Thymus (tissue), 11 donors: ENCODE measurements around the gene SLC12A2. TPM values are rescaled to one million over a fixed set of nuclear protein-coding genes. Genes with fewer than 3 reads are reported as not detected.

Experiments
- DNase-seq, 9 donors: peaks; one replicate each; pipeline ENCODE4 v3.0.0-alpha.2; 2013; ENCODE audit warnings: low spot score in 9 of 9, low read depth in 6 of 9, missing footprints in 1 of 9
- H3K27ac ChIP-seq, 2 donors: one replicate each; pipeline ENCODE4 v1.5.1; 2013; ENCODE audit warnings: control low read depth in 1 of 2, low read depth in 1 of 2, low read length in 1 of 2, mild to moderate bottlenecking in 1 of 2, moderate library complexity in 1 of 2
- H3K27me3 ChIP-seq, 2 donors: one replicate each; pipeline ENCODE4 v1.5.1; 2013; ENCODE audit warnings: low read length in 1 of 2; ENCODE audit not compliant: control insufficient read depth in 2 of 2, insufficient read depth in 1 of 2
- H3K36me3 ChIP-seq, 2 donors: one replicate each; pipeline ENCODE4 v1.5.1; 2013; ENCODE audit warnings: low read length in 1 of 2, mild to moderate bottlenecking in 1 of 2, moderate library complexity in 1 of 2; ENCODE audit not compliant: control insufficient read depth in 2 of 2, insufficient read depth in 2 of 2
- H3K4me1 ChIP-seq, 2 donors: one replicate each; pipeline ENCODE4 v1.5.1; 2013; ENCODE audit warnings: low read length in 2 of 2; ENCODE audit not compliant: control insufficient read depth in 2 of 2, insufficient read depth in 2 of 2
- H3K4me3 ChIP-seq, 2 donors: one replicate each; pipeline ENCODE4 v1.5.1; 2013; ENCODE audit warnings: low read length in 2 of 2, control low read depth in 1 of 2, mild to moderate bottlenecking in 1 of 2
- H3K9me3 ChIP-seq, 2 donors: one replicate each; pipeline ENCODE4 v1.5.1; 2013; ENCODE audit warnings: low read length in 1 of 2, mild to moderate bottlenecking in 1 of 2; ENCODE audit not compliant: control insufficient read depth in 2 of 2, insufficient read depth in 1 of 2
- whole genome bisulfite sequencing: extraction: QIAGEN DNeasy Blood & Tissue Kit; methylation state at CpG from one replicate; pipeline ENCODE4 v1.1.7; 2013; 5-methylcytosine and 5-hydroxymethylcytosine counted together
- polyA plus RNA-seq: library from polyadenylated mRNA; stranded (reverse); fragments of 200-250 nt; gene quantifications from one replicate; pipeline ENCODE4 v1.2.3, GENCODE V29; 2013
- total RNA-seq: library from RNA; stranded (reverse); fragments of 120-200 nt; gene quantifications from one replicate; pipeline ENCODE4 v1.2.4, GENCODE V29; 2013
- donor health status: healthy.

The SLC12A2 gene
- total and polyA plus RNA-seq, 2 donors = 3.8 to 13.6 TPM

DNA sequence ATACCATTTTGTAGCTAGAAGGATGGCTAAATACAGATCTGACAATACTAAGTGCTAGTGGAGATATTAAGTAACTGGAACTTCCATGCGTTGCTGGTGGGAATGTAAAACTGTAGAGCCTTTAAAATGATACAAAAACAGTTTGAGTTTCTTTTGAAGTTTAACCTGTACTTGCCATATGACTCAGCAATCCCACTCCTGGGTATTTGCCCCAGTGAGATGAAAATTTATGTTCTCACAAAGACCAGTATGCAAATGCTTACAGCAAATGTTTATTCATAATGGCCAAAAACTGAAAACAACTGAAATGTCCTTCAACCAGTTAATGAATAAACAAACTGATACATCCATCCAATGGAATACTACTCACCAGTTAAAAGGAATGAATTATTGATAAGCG is 137.3 kb downstream of the SLC12A2 start:
- no peak for DNase-seq
- H3K9me3 ChIP-seq = no peaks in the 10 kb centered on the region
- WGBS = 97% methylated on average over 2 of the region's 2 CpGs
- no peaks in the 10 kb centered on the region for H3K27me3 ChIP-seq
- H3K4me3 ChIP-seq = no peak overlapping the region
- no peaks in the 10 kb centered on the region for H3K4me1 ChIP-seq
- H3K27ac ChIP-seq = no peak overlapping the region
- H3K36me3 ChIP-seq = no peaks in the 10 kb centered on the region

DNA sequence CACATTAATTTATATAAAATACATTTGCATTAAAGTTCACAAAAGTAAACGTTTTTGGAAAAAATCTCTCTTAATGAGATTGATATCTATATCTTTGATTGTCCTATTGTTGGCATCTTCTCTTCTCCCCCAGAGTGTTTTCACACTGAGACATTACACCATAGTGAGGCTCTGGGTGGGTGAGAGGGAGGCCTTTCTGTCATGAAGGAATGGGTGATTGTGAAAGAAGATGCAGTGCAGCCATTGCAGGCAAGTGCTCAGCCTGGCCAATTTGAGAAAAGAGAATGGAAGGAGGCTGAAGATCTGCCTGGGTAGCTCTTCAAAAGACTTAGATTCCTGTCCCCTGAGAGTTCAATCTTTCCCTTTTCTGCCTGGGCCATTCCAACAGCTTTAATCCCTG is 140.8 kb downstream of the SLC12A2 start:
- Histone ChIP-seq H3K27me3 (no peaks in the 10 kb centered on the region), H3K36me3 (no peaks in the 10 kb centered on the region), H3K4me1 (no peaks in the 10 kb centered on the region), H3K9me3 (no peaks in the 10 kb centered on the region), H3K27ac (no peak overlapping the region), H3K4me3 (no peak overlapping the region)
- 86% methylated on average over 1 of the region's 1 CpG for WGBS
- DNase-seq = no peak

DNA sequence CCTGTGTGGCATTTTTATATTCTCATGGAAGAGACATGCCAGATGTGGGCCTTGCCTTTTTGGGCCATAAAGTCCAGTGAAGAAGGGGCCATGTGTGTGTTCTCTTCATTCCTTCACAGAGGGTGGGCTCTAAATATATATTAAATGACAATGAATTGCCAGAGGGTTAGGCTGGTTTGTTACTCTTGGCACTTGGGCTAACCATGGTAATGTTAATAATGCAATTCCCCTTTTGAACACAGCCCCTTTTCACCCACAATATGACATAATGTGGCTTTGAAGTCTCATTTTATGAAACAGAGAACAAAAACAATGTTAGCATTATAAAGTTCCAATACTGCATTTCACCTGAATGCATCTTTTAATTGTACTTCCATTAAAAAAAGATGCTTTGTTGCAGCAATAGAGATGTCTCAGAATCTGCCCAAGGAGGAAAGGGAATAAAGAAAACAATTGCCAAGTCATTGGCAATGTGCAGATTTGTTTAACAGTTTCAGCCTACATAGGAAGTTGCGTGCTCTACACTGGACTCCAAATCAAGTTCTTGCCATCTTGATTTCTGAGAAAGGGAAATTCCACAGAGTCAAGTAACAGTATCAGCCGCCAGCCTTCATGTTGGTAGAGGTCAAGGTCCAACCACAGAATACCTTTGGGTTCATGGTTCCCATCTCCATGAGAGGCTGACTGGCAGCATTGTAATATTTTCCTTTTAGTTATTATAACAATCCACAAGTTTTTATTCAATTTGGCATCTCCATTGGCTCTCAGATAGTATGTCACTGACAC is 141.9 kb downstream of the SLC12A2 start:
- H3K9me3 ChIP-seq = no peaks in the 10 kb centered on the region
- WGBS = 95% methylated on average over 2 of the region's 2 CpGs
- no peak overlapping the region for H3K27ac ChIP-seq
- H3K4me3 ChIP-seq = no peak overlapping the region
- no peak for DNase-seq
- no peaks in the 10 kb centered on the region for H3K27me3 ChIP-seq
- H3K36me3 ChIP-seq = no peaks in the 10 kb centered on the region
- H3K4me1 ChIP-seq = no peaks in the 10 kb centered on the region

DNA sequence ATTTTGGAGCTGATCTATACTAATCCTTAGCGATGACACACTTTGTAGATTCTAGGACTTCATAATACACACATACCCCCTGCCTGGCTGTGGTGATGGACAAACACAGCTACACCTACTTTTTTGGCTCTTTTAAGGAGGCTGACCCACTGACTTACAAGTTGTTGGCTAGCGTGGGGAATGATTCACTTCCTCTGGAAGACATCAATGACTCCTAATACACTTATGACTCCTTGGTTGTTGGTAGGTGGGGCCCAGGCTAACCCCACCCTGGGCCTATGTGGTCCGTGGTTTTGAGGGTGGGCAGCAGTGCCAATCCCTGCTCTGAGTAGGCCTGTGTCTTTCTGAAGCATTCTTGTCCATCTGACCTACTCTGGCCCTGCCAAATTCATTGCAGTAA is 144.4 kb downstream of the SLC12A2 start:
- DNase-seq = no peak
- Histone ChIP-seq H3K27ac (no peak overlapping the region), H3K9me3 (no peaks in the 10 kb centered on the region), H3K4me1 (no peaks in the 10 kb centered on the region), H3K27me3 (no peaks in the 10 kb centered on the region), H3K4me3 (no peak overlapping the region), H3K36me3 (no peaks in the 10 kb centered on the region)
- WGBS = 80% methylated on average over 3 of the region's 3 CpGs

DNA sequence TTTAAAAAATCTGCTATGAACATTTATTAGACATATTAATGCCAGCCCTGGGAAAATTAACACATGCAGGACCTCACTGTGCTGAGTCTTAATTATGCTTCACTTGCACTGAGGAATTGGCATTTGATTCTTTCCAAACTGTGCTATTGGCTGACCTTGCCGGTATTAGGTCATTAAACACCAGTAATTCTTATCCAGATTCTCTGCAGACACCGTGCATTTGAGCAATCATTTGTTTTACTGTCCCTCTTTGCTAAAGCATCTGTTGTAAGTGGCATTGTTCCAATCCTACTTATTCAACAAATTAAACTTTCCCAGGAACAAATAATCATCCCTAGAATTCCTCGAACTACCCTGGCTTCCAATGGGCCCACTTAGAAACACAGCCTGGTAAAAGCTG is 145.0 kb downstream of the SLC12A2 start:
- DNase-seq = no peak
- WGBS = 89% methylated on average over 3 of the region's 3 CpGs

DNA sequence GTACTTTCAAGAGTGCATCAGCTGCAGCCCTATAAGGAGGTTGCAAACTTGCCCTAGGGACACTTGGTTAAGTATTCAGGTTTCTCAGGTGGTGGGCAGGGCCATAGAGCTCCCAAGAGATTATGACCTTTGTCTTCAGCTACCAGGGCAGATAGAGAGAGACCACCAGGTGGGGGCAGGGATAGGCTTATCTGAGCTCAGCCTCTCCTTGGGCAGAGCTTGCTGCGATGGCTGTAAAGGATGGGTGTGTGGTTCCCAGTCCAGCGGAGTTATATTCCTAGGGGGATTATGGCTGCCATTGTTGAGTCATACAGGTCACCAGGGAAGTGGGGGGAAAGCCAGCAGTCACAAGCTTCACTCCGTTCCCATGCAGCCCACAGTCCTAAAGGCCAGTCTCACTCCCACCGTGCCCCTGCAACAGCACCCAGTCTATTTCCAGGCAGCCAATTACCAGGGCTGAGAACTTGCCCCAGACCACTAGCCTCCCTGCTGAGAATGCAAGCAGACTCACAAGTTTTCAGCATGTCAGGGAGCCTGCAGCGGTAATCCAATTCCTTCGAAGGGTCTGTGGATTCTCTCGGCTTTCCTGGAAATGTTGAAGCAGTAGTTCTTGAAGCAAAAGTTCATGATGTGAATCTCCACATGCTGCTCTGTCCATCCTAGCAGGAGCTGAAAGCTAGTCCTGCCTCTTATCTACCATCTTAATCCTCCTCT is 151.5 kb downstream of the SLC12A2 start:
- DNase-seq = no peak
- Histone ChIP-seq H3K4me1 (no peaks in the 10 kb centered on the region), H3K36me3 (no peaks in the 10 kb centered on the region), H3K27me3 (no peaks in the 10 kb centered on the region), H3K27ac (no peak overlapping the region), H3K9me3 (no peaks in the 10 kb centered on the region), H3K4me3 (no peak overlapping the region)
- WGBS = 96% methylated on average over 7 of the region's 7 CpGs

More for the DNA sequence above, 145.0 kb downstream of the SLC12A2 start:
- Histone ChIP-seq H3K27ac (no peak overlapping the region), H3K9me3 (no peaks in the 10 kb centered on the region), H3K36me3 (no peaks in the 10 kb centered on the region), H3K4me1 (no peaks in the 10 kb centered on the region), H3K4me3 (no peak overlapping the region), H3K27me3 (no peaks in the 10 kb centered on the region)

DNA sequence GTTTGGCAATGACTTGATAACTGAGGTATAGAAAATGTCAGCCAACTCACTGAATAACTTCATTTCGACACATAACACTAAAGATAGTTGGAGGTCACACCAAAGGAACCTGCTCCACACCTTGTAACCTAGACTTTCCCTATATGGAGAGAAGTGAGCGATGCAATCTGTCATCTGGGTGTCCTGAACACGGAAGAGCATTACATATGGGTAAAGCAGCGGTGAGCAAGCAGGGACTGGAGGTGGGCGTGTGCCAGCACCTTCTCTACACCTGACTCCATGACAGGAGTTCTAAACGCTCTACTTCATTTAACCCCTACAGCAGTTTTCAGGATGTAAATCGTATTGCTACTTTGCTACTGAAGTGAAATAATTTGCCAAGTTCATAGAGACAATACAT is 152.8 kb downstream of the SLC12A2 start:
- DNase-seq = no peak
- Histone ChIP-seq H3K27me3 (no peaks in the 10 kb centered on the region), H3K27ac (no peak overlapping the region), H3K9me3 (no peaks in the 10 kb centered on the region), H3K36me3 (no peaks in the 10 kb centered on the region), H3K4me1 (no peaks in the 10 kb centered on the region), H3K4me3 (no peak overlapping the region)
- WGBS = 92% methylated on average over 7 of the region's 7 CpGs

DNA sequence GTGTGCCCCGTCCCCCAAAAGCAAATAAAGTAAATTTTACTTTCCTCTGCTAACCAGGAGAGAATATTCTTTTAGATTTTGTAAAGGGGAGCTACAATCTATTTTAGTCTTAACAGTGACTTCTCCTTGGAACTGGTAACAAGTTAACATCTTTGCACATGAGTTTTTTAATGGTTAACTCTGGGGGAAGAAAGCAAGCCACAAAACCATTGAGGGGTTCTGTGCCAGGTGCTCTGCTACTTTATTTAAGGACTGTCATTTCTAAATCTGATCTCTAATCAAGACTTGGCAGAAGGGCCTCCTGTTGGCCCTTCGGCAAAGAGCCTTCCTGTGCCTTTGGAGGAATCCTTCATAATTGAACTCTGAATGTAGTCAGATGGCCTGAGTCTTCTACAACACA is 153.4 kb downstream of the SLC12A2 start:
- H3K9me3 ChIP-seq = no peaks in the 10 kb centered on the region
- H3K27me3 ChIP-seq = no peaks in the 10 kb centered on the region
- no peak overlapping the region for H3K4me3 ChIP-seq
- no peaks in the 10 kb centered on the region for H3K36me3 ChIP-seq
- H3K27ac ChIP-seq = no peak overlapping the region
- no peaks in the 10 kb centered on the region for H3K4me1 ChIP-seq
- peak in 1 of 9 donors; percentile 28 for DNase-seq
- 51% methylated on average over 2 of the region's 2 CpGs for WGBS

DNA sequence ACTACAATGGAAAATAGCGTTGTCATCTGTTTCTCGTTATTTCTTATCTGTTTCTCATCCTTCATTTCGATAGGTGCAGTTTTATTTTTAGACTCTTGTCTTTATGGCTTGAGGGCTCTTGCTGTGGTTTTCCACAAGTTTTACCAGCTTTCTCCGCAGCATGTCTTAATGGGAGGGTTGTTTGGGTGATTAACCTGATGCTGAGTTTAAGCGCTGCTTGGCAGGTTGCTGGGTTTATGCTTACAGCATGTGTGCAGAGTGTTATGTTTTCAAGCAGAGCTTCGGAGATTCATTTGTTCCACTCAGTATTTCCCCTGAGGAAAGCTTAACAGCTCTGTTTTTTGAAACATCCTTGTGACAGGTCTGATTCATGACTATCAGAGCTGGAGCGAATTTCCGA is 154.0 kb downstream of the SLC12A2 start:
- Histone ChIP-seq H3K4me1 (no peaks in the 10 kb centered on the region), H3K36me3 (no peaks in the 10 kb centered on the region), H3K27me3 (no peaks in the 10 kb centered on the region), H3K27ac (no peak overlapping the region), H3K9me3 (no peaks in the 10 kb centered on the region), H3K4me3 (no peak overlapping the region)
- WGBS = 80% methylated on average over 8 of the region's 8 CpGs
- peak in 1 of 9 donors; percentile 12 for DNase-seq
